HG02943 (cell line): ENCODE results near the gene KCNE5.
"Not testable (repeated sequence)": the region's sequence is repeated elsewhere in the genome, so short reads cannot be mapped to it uniquely, and the experiment has no call there.

Experiments used
- ATAC-seq: cut with Tn5 transposase; IDR thresholded peaks from one replicate; pipeline ENCODE4 v1.9.1; 2021; ENCODE audit warnings: mild to moderate bottlenecking, low read depth, moderate library complexity; ENCODE audit not compliant: unreplicated experiment

The KCNE5 gene

GRCh38 chrX:109624641-109625616, at the start of gene KCNE5:
KCNE5 (minus strand) TSS chrX:109625172; CDS start chrX:109625020, 152 bp downstream.
- no peak for ATAC-seq

- ATAC-seq, result no peak
These were observed 47.3 kb upstream of the KCNE5 start for GRCh38 chrX:109672239-109672638.

- ATAC-seq, result not testable (repeated sequence)
These were observed 46.2 kb upstream of the KCNE5 start for GRCh38 chrX:109671170-109671569.

GRCh38 chrX:109667986-109668385, 43.0 kb upstream of the KCNE5 start:
- no peak for ATAC-seq

- no peak for ATAC-seq
These were observed 35.6 kb upstream of the KCNE5 start for GRCh38 chrX:109660435-109661143.

GRCh38 chrX:109658391-109658790, 33.4 kb upstream of the KCNE5 start:
- ATAC-seq, result no peak

GRCh38 chrX:109657364-109657763, 32.4 kb upstream of the KCNE5 start:
- ATAC-seq, result not testable (repeated sequence)

- no peak for ATAC-seq
These were observed 31.8 kb upstream of the KCNE5 start for GRCh38 chrX:109656774-109657173.

- ATAC-seq, result no peak
These were observed 30.7 kb upstream of the KCNE5 start for GRCh38 chrX:109655502-109656201.

- no peak for ATAC-seq
These were observed 29.6 kb upstream of the KCNE5 start for GRCh38 chrX:109654516-109655109.

- not testable (repeated sequence) for ATAC-seq
These were observed 19.7 kb upstream of the KCNE5 start for GRCh38 chrX:109644671-109645070.

GRCh38 chrX:109643687-109644086, 18.7 kb upstream of the KCNE5 start:
- no peak for ATAC-seq

GRCh38 chrX:109638158-109638557, 13.2 kb upstream of the KCNE5 start:
- no peak for ATAC-seq

- not testable (repeated sequence) for ATAC-seq
These were observed 12.5 kb upstream of the KCNE5 start for GRCh38 chrX:109637477-109637876.

GRCh38 chrX:109635146-109635545, 10.2 kb upstream of the KCNE5 start:
- no peak for ATAC-seq

- no peak for ATAC-seq
These were observed 8.0 kb upstream of the KCNE5 start for GRCh38 chrX:109632906-109633504.

GRCh38 chrX:109629310-109629709, 4.3 kb upstream of the KCNE5 start:
- ATAC-seq, result no peak

- no peak for ATAC-seq
These were observed 1.7 kb upstream of the KCNE5 start for GRCh38 chrX:109626637-109627036.

GRCh38 chrX:109623997-109624396, 975 bp downstream of the KCNE5 start:
- ATAC-seq, result no peak

- no peak for ATAC-seq
These were observed 2.7 kb downstream of the KCNE5 start for GRCh38 chrX:109622270-109622669.
